HEK293 (cell line): ENCODE results near the gene PKP2.

Experiments used
- CTCF ChIA-PET: fragments of 350-600 bp; formaldehyde crosslinking; extraction: SDS; loops from one replicate; lab custom pipeline; 2021; ENCODE audit warnings: antibody characterized with exemption; lab: Yijun Ruan, JAX
- POLR2A ChIA-PET: fragments of 300-600 bp; formaldehyde crosslinking; extraction: SDS; loops from one replicate; lab custom pipeline; 2020; ENCODE audit warnings: antibody characterized with exemption, inconsistent platforms; lab: Yijun Ruan, JAX
- H3K27ac ChIP-seq: fragments of 200-500 bp; sonication (Bioruptor generic); 2 replicates; pipeline ENCODE4 v1.5.1; 2014; ENCODE audit warnings: low read depth, low read length, control low read depth, inconsistent platforms; ENCODE audit errors: extremely low read depth
- H3K36me3 ChIP-seq, 2 experiments: fragments of 200-500 bp in 1 of 2; sonication (Bioruptor generic) in 1 of 2; 1 replicate in 1 of 2; 2 replicates in 1 of 2; pipeline ENCODE4 v1.5.1; 2014 to 2017; ENCODE audit warnings: inconsistent platforms in 2 of 2, low read length in 2 of 2; ENCODE audit not compliant: control insufficient read depth in 2 of 2, insufficient read depth in 1 of 2
- H3K4me1 ChIP-seq: fragments of 200-500 bp; sonication (Bioruptor generic); 2 replicates; pipeline ENCODE4 v1.5.1; 2014; ENCODE audit warnings: mild to moderate bottlenecking, low read length, inconsistent platforms; ENCODE audit not compliant: control insufficient read depth, insufficient read depth
- H3K4me3 ChIP-seq: 2 replicates; pipeline ENCODE4 v1.5.1; 2011; ENCODE audit warnings: low read depth, mild to moderate bottlenecking, control low read depth, low read length, moderate library complexity
- H3K9me3 ChIP-seq: fragments of 200-500 bp; sonication (Bioruptor generic); 2 replicates; pipeline ENCODE4 v1.5.1; 2014; ENCODE audit warnings: low read depth, low read length, inconsistent platforms; ENCODE audit not compliant: control insufficient read depth, insufficient read depth
- BCL11B ChIP-seq: fragments of 450-650 bp; formaldehyde crosslinking; IDR thresholded peaks from 2 replicates; pipeline ENCODE4 v1.5.1; 2016; ENCODE audit warnings: low read depth, missing biosample characterization, missing genetic modification characterization
- ELK4 ChIP-seq: IDR thresholded peaks from 2 replicates; pipeline ENCODE4 v1.6.1; 2011; ENCODE audit warnings: mild to moderate bottlenecking, low read depth, low read length, borderline replicate concordance
- GLIS1 ChIP-seq: fragments of 450-650 bp; formaldehyde crosslinking; IDR thresholded peaks from 2 replicates; pipeline ENCODE4 v1.5.1; 2016; ENCODE audit warnings: missing biosample characterization, missing genetic modification characterization
- PRDM6 ChIP-seq: fragments of 450-650 bp; formaldehyde crosslinking; IDR thresholded peaks from 2 replicates; pipeline ENCODE4 v1.5.1; 2017; ENCODE audit warnings: missing biosample characterization, missing genetic modification characterization
- SETDB1 ChIP-seq: IDR thresholded peaks from one replicate; pipeline ENCODE4 v1.6.1; 2017; ENCODE audit warnings: mild to moderate bottlenecking, low read length, moderate library complexity, mixed read lengths; ENCODE audit not compliant: insufficient read length
- ZFHX2 ChIP-seq: fragments of 450-650 bp; formaldehyde crosslinking; conservative IDR thresholded peaks from 2 replicates; pipeline ENCODE4 v1.5.1; 2016; ENCODE audit warnings: missing biosample characterization, missing genetic modification characterization
- ZFP3 ChIP-seq: fragments of 450-650 bp; formaldehyde crosslinking; IDR thresholded peaks from 2 replicates; pipeline ENCODE4 v1.5.1; 2016; ENCODE audit warnings: low read depth, missing biosample characterization, missing genetic modification characterization
- ZNF114 ChIP-seq: fragments of 450-650 bp; formaldehyde crosslinking; IDR thresholded peaks from 2 replicates; pipeline ENCODE4 v1.5.0; 2017; ENCODE audit warnings: missing biosample characterization, missing genetic modification characterization
- ZNF133 ChIP-seq: fragments of 450-650 bp; formaldehyde crosslinking; IDR thresholded peaks from 2 replicates; pipeline ENCODE4 v1.5.1; 2016; ENCODE audit warnings: missing biosample characterization, missing genetic modification characterization
- ZNF19 ChIP-seq: fragments of 450-650 bp; formaldehyde crosslinking; IDR thresholded peaks from 2 replicates; pipeline ENCODE4; 2016; ENCODE audit warnings: missing biosample characterization, missing genetic modification characterization, low read depth
- ZNF24 ChIP-seq: fragments of 450-650 bp; formaldehyde crosslinking; IDR thresholded peaks from 2 replicates; pipeline ENCODE4 v1.5.1; 2016; ENCODE audit warnings: missing biosample characterization, missing genetic modification characterization
- ZNF248 ChIP-seq: fragments of 450-650 bp; formaldehyde crosslinking; IDR thresholded peaks from 2 replicates; pipeline ENCODE4 v1.5.1; 2017; ENCODE audit warnings: missing biosample characterization, missing genetic modification characterization
- ZNF518A ChIP-seq: fragments of 450-650 bp; formaldehyde crosslinking; conservative IDR thresholded peaks from 2 replicates; pipeline ENCODE4 v1.5.1; 2016; ENCODE audit warnings: low read depth, missing biosample characterization, missing genetic modification characterization
- ZNF544 ChIP-seq: fragments of 450-650 bp; formaldehyde crosslinking; IDR thresholded peaks from 2 replicates; pipeline ENCODE4 v1.5.0; 2017; ENCODE audit warnings: missing biosample characterization, missing genetic modification characterization
- ZNF549 ChIP-seq: fragments of 450-650 bp; IDR thresholded peaks from 2 replicates; pipeline ENCODE4 v1.5.1; 2018; ENCODE audit warnings: missing biosample characterization, missing genetic modification characterization, mild to moderate bottlenecking, inconsistent platforms, moderate library complexity
- ZNF585B ChIP-seq: fragments of 450-650 bp; formaldehyde crosslinking; IDR thresholded peaks from 2 replicates; pipeline ENCODE4 v1.5.1; 2016; ENCODE audit warnings: missing biosample characterization, missing genetic modification characterization
- ZNF623 ChIP-seq: fragments of 450-650 bp; formaldehyde crosslinking; IDR thresholded peaks from 2 replicates; pipeline ENCODE4 v1.5.1; 2016; ENCODE audit warnings: missing biosample characterization, missing genetic modification characterization
- ZNF639 ChIP-seq: fragments of 450-650 bp; formaldehyde crosslinking; IDR thresholded peaks from 2 replicates; pipeline ENCODE4 v1.5.1; 2016; ENCODE audit warnings: missing biosample characterization, missing genetic modification characterization
- ZNF670 ChIP-seq: fragments of 450-650 bp; formaldehyde crosslinking; IDR thresholded peaks from 2 replicates; pipeline ENCODE4 v1.5.1; 2016; ENCODE audit warnings: missing biosample characterization, missing genetic modification characterization, low read depth
- ZNF692 ChIP-seq: fragments of 450-650 bp; formaldehyde crosslinking; IDR thresholded peaks from 2 replicates; pipeline ENCODE4 v1.5.1; 2016; ENCODE audit warnings: missing biosample characterization, missing genetic modification characterization
- ZNF701 ChIP-seq: fragments of 450-650 bp; formaldehyde crosslinking; IDR thresholded peaks from 2 replicates; pipeline ENCODE4 v1.5.1; 2016; ENCODE audit warnings: missing biosample characterization, missing genetic modification characterization
- ZNF747 ChIP-seq: fragments of 450-650 bp; formaldehyde crosslinking; IDR thresholded peaks from 2 replicates; pipeline ENCODE4 v1.5.1; 2016; ENCODE audit warnings: missing biosample characterization, missing genetic modification characterization
- ZNF837 ChIP-seq: fragments of 450-650 bp; formaldehyde crosslinking; IDR thresholded peaks from 2 replicates; pipeline ENCODE4 v1.5.1; 2016; ENCODE audit warnings: missing biosample characterization, missing genetic modification characterization

Gene PKP2

GRCh38 chr12:32917094-32917611 is 20.6 kb upstream of the PKP2 start (continued):
- TF ChIP-seq SETDB1, result no peak
- TF ChIP-seq, all 188 proteins: peak for 13

GRCh38 chr12:32907898-32908476 is 11.4 kb upstream of the PKP2 start:
- POLR2A ChIA-PET, result no interaction called here

GRCh38 chr12:32907166-32907565 is 10.6 kb upstream of the PKP2 start:
- CTCF ChIA-PET, result interaction anchor here (0.6 to 2.0 kb wide), 2 partner anchors 151 to 651 kb away, joined by 3 to 9 read pairs; partner anchors contain the start of gene YARS2
- TF ChIP-seq ZNF518A (tag by site-specific recombination) (no peak), ZNF692 (no peak), ZFP3 (tag by site-specific recombination) (no peak), BCL11B (tag by site-specific recombination) (no peak), ZNF544 (no peak), ZNF701 (no peak), GLIS1 (tag by site-specific recombination) (no peak), ZNF623 (tag by site-specific recombination) (no peak), ELK4 (no peak), ZFHX2 (tag by site-specific recombination) (no peak), PRDM6 (no peak), ZNF19 (tag by site-specific recombination) (no peak), ZNF248 (tag by site-specific recombination) (no peak), ZNF585B (tag by site-specific recombination) (no peak), ZNF24 (tag by site-specific recombination) (no peak), ZNF837 (tag by site-specific recombination) (no peak), ZNF549 (tag by site-specific recombination) (no peak), ZNF133 (tag by site-specific recombination) (no peak)

More at GRCh38 chr12:32907898-32908476, 11.4 kb upstream of the PKP2 start:
- no peaks in the 10 kb centered on the region for H3K36me3 ChIP-seq
- no peak for TF ChIP-seq ZNF747
- TF ChIP-seq ZNF670 (tag by site-specific recombination), result no peak
- no peak for TF ChIP-seq ZNF639 (tag by site-specific recombination)
- no peak for TF ChIP-seq ZNF114 (tag by site-specific recombination)
- no peaks in the 10 kb centered on the region for H3K9me3 ChIP-seq
- no peak overlapping the region for H3K27ac ChIP-seq
- H3K4me1 ChIP-seq, result peaks cover 6% of the 10 kb centered on the region
- no peak overlapping the region for H3K4me3 ChIP-seq
- CTCF ChIA-PET, result interaction anchor here (0.8 to 2.0 kb wide), 2 partner anchors 11 to 152 kb away, joined by 3 to 9 read pairs; partner anchors contain the start of gene YARS2

More at GRCh38 chr12:32907166-32907565, 10.6 kb upstream of the PKP2 start:
- Histone ChIP-seq H3K36me3 (no peaks in the 10 kb centered on the region), H3K9me3 (no peaks in the 10 kb centered on the region), H3K4me3 (no peak overlapping the region), H3K27ac (no peak overlapping the region), H3K4me1 (peaks cover 6% of the 10 kb centered on the region)
- POLR2A ChIA-PET, result no interaction called here
